GM19043 (cell line): ENCODE data around the gene DPH1.
A peak's percentile ranks its signal among the peaks of the same experiment; 100 is the strongest.

ENCODE experiments used
- ATAC-seq: cut with Tn5 transposase; IDR thresholded peaks from one replicate; pipeline ENCODE4 v1.9.1; 2021; ENCODE audit warnings: low read depth; ENCODE audit not compliant: unreplicated experiment

The DPH1 gene

DNA sequence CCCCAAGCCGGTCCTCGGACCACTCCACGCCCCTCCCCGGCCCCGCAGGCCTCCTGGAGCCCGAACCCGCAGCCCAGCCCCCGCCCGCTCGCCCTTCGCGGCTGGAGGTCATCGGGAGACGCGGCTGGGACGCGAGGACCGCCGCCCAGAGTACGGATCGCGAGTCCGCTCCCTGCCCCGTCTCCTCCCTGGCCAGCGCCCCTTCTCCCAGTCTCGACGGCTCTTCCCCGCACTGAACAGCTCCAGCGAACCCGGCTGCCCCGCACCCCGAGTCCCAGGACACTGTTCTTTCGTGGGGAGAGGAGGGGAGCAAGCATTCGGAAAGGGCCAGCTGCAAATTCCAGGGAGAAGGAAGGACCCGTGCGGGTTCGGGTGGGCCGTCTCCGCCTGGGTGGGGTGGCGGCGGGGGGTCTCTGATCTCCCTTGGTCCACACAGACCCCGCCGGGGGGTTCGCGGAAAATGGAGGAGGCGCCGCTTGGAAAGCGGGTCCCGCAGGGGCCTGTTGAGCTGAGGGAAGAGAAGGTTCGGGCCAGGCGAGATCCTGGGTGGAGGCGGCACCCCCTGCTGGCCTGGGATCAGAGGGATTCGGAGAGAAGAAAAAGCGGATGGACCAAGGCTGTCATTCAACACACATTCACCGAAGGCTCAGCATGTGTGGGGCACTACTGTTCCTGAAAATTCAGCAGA is 4.2 kb upstream of the DPH1 start:
- no peak for ATAC-seq

DNA sequence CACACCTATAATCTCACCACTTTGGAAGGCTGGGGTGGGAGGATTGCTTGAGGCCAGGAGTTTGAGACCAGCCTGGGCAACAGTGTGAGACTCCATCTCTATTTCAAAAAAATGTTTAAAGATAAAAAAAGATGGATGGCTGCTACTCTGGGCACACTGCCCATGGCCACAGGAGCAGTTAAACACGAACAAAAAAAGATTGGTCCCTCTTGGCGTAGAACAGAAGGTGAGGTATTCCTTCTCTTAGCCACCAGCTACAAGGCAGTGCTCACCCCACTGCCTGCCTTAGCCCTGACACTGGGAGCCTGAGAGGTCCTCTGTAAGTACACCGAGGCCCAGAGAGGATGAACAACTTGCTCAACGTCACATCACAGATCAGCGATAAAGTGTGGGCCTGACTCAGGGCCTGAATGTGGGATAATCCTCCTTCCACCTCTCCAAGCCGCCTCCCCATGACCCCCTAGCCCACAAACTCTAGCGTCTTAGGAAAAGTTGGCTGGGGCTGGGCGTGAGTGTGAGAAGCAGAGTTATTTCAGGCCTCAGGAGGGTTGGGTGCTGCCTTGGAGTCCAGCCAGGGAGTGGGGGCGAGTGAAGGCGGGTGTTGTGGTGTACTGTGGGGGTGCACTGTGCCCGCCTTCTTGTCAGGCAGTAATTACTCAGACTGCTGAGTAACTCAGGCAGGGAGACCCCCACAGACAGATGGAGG is 2.3 kb upstream of the DPH1 start:
- ATAC-seq: no peak

GRCh38 chr17:2028234-2028614 is 1.7 kb upstream of the DPH1 start:
- no peak for ATAC-seq

DNA sequence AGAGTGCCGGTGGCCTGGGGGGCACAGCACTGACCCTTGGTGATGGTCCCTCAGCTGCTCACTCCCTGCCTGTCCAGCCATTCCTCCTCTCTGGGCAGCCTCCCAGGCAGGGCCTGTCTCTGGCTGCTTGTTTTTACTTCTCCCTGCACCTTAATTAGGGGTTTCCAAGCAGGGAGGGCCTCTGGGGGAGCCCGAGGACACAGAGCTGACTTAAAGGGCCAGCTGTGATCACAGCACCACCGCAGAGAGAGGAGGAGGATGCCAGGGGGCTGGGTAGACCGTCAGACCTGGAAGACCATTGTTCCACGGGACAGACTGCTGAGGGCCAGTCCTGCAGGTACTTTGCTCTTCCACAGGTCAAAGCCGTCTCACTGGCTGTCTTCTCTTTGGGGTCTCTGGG is 1.2 kb upstream of the DPH1 start:
- ATAC-seq: no peak

- ATAC-seq: no peak
These were observed 818 bp downstream of the DPH1 start for GRCh38 chr17:2030779-2031163.

DNA sequence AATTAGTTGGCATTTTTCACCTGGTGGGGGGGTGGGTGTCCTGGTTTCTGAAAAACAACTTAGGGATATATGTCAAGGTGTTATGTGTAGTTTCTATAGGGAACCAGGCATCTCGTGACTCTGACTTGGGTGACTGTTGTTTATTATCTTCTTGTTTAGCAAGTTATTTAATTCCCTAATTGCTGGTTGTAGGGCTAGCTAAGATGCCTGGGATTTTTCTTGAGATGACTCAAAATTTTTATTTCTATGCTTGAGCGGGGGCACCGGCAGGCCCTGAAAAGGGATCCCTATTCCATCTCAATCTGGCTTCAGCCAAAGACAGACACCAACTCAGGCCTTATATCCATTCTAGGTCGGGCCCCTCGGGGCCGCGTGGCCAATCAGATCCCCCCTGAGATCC is 3.2 kb downstream of the DPH1 start:
- no peak for ATAC-seq

GRCh38 chr17:2034157-2034556 is 4.2 kb downstream of the DPH1 start:
- ATAC-seq: no peak

- no peak for ATAC-seq
These were observed 5.0 kb downstream of the DPH1 start for GRCh38 chr17:2034806-2035540.

DNA sequence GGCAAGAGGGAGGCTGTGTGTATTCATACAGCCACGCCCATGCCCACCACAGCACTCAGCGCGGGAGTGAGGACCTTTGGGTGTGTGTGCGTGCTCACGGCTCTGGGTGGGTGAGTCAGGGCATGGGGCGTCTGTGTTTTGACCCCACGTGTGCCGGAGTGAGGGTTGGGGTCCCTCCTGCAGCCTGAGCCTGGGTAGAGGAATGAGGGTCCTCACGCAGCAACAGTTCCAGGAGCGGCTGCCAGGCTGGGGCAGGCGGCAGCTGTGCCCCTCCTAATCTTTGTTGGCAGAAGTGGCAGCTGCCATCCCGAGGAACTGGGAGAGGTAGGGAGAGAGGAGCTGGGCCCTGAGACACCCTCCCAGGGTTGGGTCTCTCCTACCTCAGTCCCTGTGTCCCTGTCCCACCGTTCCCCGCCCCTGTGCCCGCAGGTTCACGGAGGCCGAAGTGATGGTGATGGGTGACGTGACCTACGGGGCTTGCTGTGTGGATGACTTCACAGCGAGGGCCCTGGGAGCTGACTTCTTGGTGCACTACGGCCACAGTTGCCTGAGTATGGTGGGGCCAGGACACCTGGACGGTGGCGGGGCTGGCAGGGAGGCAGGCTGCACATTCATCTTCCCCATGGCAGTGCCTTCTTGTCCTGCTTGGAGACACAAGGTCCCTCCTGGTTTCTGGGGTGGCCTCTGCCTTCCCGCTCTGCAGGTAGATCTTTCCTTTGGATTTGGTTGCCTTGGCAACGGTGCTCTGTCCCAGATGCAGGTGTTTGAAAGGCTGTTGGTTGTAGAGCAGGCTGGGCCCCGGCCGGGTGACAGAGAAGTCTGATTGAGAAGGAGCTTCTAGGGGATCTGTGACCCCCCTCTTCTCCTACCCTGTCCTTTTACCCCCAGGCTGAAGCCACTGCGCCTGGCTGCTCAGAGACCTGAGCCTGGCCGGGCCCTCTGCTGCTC is 5.9 kb downstream of the DPH1 start:
- no peak for ATAC-seq

DNA sequence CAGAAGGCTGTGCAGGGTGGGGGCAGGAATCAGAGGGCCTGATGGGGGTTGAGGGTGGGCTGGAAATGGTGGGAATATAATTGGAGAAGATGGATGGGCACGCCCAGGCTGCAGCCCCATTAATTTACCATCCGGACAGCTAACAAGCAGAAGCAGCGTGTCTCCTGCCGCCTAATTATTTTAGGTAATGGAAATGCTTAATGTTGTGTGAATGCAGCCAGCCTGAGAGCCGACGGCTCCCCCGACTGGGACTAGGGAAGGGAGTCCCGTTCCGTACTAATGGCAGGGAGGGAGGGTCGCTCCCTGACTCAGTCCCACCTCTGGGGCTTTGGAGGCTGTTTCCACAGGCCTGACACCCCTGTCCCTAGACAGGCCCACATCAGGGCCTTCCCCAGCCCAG is 7.2 kb downstream of the DPH1 start:
- ATAC-seq: no peak

- ATAC-seq: no peak
These were observed 10.4 kb downstream of the DPH1 start for GRCh38 chr17:2040219-2040827.

- ATAC-seq: no peak
These were observed 11.1 kb downstream of the DPH1 start for GRCh38 chr17:2040942-2041560.

GRCh38 chr17:2041561-2042389 is 11.8 kb downstream of the DPH1 start, which contains the start of gene OVCA2:
Gene OVCA2 (plus strand): TSS chr17:2042022. CDS start chr17:2042048, 26 bp downstream.
- ATAC-seq: peak; percentile 90

- ATAC-seq: no peak
These were observed 12.5 kb downstream of the DPH1 start for GRCh38 chr17:2042390-2042847.

- ATAC-seq: no peak
These were observed 13.0 kb downstream of the DPH1 start for GRCh38 chr17:2042933-2043332.

DNA sequence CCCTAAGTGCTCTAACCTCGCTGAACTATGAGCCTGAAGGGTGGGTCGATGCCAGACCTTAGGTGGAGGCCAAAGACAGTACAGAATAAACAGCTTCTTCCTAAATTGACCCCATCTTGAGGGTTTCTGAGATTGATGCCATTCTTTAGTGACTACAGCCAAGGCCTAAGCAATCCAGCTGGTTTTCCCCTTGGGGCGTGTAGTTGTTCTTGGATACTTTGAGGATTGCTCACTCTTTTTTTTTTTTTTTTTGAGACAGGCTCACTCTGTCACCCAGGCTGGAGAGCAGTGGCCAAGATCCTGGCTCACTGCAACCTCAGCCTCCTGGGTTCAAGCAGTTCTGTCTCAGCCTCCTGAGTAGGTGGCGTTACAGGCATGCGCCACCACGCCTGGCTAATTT is 13.8 kb downstream of the DPH1 start:
- ATAC-seq: no peak

GRCh38 chr17:2044263-2044894 is 14.4 kb downstream of the DPH1 start:
- no peak for ATAC-seq

DNA sequence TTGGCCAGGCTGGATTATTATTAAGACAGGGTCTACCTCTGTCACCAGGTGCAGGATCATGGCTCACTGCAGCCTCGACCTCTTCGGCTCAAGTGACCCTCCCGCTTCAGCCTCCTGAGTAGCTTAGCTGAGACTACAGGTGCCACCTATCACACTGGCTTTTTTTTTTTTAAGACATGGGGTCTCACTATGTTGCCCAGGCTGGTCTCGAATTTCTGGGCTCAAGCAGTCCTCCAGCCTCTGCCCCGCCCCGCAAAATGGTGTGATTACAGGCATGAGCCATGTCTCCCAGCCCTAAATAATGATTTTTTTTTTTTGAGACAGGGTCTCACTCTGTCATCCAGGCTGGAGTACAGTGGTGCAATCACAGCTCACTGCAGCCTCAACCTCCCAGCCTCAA is 17.6 kb downstream of the DPH1 start:
- ATAC-seq: no peak
